WTC11 (cell line): ENCODE measurements around the gene ZNF710. TPM values are rescaled to one million over a fixed set of nuclear protein-coding genes. Genes with fewer than 3 reads are reported as not detected.

Source experiments
- ATAC-seq: fragments of 200-7000 bp; cut with Tn5 transposase; 2 replicates; pipeline ENCODE4 v1.10.0; 2021; ENCODE audit warnings: mild to moderate bottlenecking, moderate library complexity
- CTCF ChIA-PET: fragments of 300-600 bp; sonication (Branson Sonifier 250); formaldehyde crosslinking; loops from one replicate; lab custom pipeline; 2021; ENCODE audit warnings: antibody characterized with exemption; lab: Charles Lee
- POLR2A ChIA-PET: fragments of 350-600 bp; sonication (Branson Sonifier 250); formaldehyde crosslinking; loops from one replicate; lab custom pipeline; 2021; ENCODE audit warnings: antibody characterized with exemption; lab: Charles Lee
- DNase-seq: peaks from one replicate; pipeline ENCODE4 v3.0.0; 2021; ENCODE audit warnings: low spot score
- H3K27ac Mint-ChIP-seq: 2 replicates; pipeline ENCODE4 v1.8.0; 2021; ENCODE audit warnings: mixed read lengths
- H3K27me3 Mint-ChIP-seq: 2 replicates; pipeline ENCODE4 v1.8.0; 2021; ENCODE audit warnings: low read depth, mild to moderate bottlenecking, moderate library complexity, mixed read lengths
- H3K36me3 Mint-ChIP-seq: 2 replicates; pipeline ENCODE4 v1.8.0; 2021; ENCODE audit warnings: mixed read lengths
- H3K4me1 Mint-ChIP-seq: 2 replicates; pipeline ENCODE4 v1.8.0; 2022; ENCODE audit warnings: mixed read lengths
- H3K4me3 Mint-ChIP-seq: 2 replicates; pipeline ENCODE4 v1.8.0; 2021; ENCODE audit warnings: mild to moderate bottlenecking, moderate library complexity, mixed read lengths
- H3K9me3 Mint-ChIP-seq: 2 replicates; pipeline ENCODE4 v1.8.0; 2021; ENCODE audit warnings: mixed read lengths
- AFF4 ChIP-seq: sonication (generic); formaldehyde crosslinking; IDR thresholded peaks from 2 replicates; pipeline ENCODE4 v1.8.1; 2023; ENCODE audit warnings: mild to moderate bottlenecking, missing genetic modification reagents, borderline replicate concordance
- ATF2 ChIP-seq: sonication (generic); formaldehyde crosslinking; IDR thresholded peaks from 2 replicates; pipeline ENCODE4 v1.8.1; 2022; ENCODE audit warnings: low read depth, missing genetic modification reagents, borderline replicate concordance
- ESRRA ChIP-seq: sonication (generic); formaldehyde crosslinking; IDR thresholded peaks from 2 replicates; pipeline ENCODE4 v1.8.1; 2022; ENCODE audit warnings: mild to moderate bottlenecking, missing genetic modification reagents, borderline replicate concordance
- GABPB1 ChIP-seq: sonication (generic); formaldehyde crosslinking; IDR thresholded peaks from 2 replicates; pipeline ENCODE4 v1.8.1; 2023; ENCODE audit warnings: mild to moderate bottlenecking, missing genetic modification reagents
- JAZF1 ChIP-seq: fragments of 250-450 bp; sonication (Bioruptor Pico); IDR thresholded peaks from 2 replicates; pipeline ENCODE4 v1.9.0; 2021; ENCODE audit warnings: moderate library complexity, mild to moderate bottlenecking, inconsistent platforms
- JUN ChIP-seq: sonication (generic); formaldehyde crosslinking; IDR thresholded peaks from 2 replicates; pipeline ENCODE4 v1.8.0; 2023; ENCODE audit warnings: mild to moderate bottlenecking, missing genetic modification reagents
- OVOL2 ChIP-seq: fragments of 250-450 bp; sonication (Bioruptor Pico); IDR thresholded peaks from 2 replicates; pipeline ENCODE4 v1.9.0; 2021; ENCODE audit warnings: mild to moderate bottlenecking, borderline replicate concordance
- RORB ChIP-seq: fragments of 250-450 bp; sonication (Bioruptor Pico); IDR thresholded peaks from 2 replicates; pipeline ENCODE4 v1.9.0; 2021; ENCODE audit warnings: mild to moderate bottlenecking
- SP1 ChIP-seq: sonication (generic); formaldehyde crosslinking; conservative IDR thresholded peaks from 2 replicates; pipeline ENCODE4 v1.8.1; 2022; ENCODE audit warnings: missing genetic modification reagents
- ZNF121 ChIP-seq: sonication (generic); formaldehyde crosslinking; IDR thresholded peaks from 2 replicates; pipeline ENCODE4 v1.8.0; 2023; ENCODE audit warnings: missing genetic modification reagents
- ZNF219 ChIP-seq: sonication (generic); formaldehyde crosslinking; IDR thresholded peaks from 2 replicates; pipeline ENCODE4 v1.8.0; 2023; ENCODE audit warnings: missing genetic modification reagents, mild to moderate bottlenecking, borderline replicate concordance
- ZNF281 ChIP-seq: sonication (generic); formaldehyde crosslinking; IDR thresholded peaks from 2 replicates; pipeline ENCODE4 v1.8.0; 2023; ENCODE audit warnings: mild to moderate bottlenecking, missing genetic modification reagents
- ZNF532 ChIP-seq: fragments of 250-450 bp; sonication (Bioruptor Pico); IDR thresholded peaks from 2 replicates; pipeline ENCODE4 v1.9.0; 2021; ENCODE audit warnings: mild to moderate bottlenecking, borderline replicate concordance
- total RNA-seq: library from RNA; stranded (reverse); gene quantifications from 3 replicates; pipeline ENCODE4 v1.2.3, GENCODE V29; 2021
- TF ChIP-seq, protein P1 (sequence below): fragments of 250-450 bp; sonication (Bioruptor Pico); IDR thresholded peaks from 2 replicates; pipeline ENCODE4 v1.8.0; 2021; ENCODE audit warnings: mild to moderate bottlenecking
- TF ChIP-seq, protein P2 (sequence below): sonication (generic); formaldehyde crosslinking; IDR thresholded peaks from 2 replicates; pipeline ENCODE4 v1.8.1; 2023; ENCODE audit warnings: mild to moderate bottlenecking, missing genetic modification reagents, moderate library complexity

The ZNF710 gene
- total RNA-seq, 1 experiment from 2014 or later = 25.9 TPM

GRCh38 chr15:90106522-90107117, 105.5 kb downstream of the ZNF710 start:
- ATAC-seq = no peak
- peaks cover 32% of the 10 kb centered on the region for H3K27me3 Mint-ChIP-seq
- ChIA-PET CTCF (interaction anchor here (0.7 to 1.5 kb wide), 6 partner anchors 15 to 230 kb away, joined by 3 to 5 read pairs (median 3); no protein-coding TSS in a partner anchor), POLR2A (interaction anchor here (0.7 kb wide), 1 partner anchor 46 kb away, joined by 4 read pairs; no protein-coding TSS in a partner anchor)
- H3K27ac Mint-ChIP-seq = no peak overlapping the region
- no peaks in the 10 kb centered on the region for H3K9me3 Mint-ChIP-seq
- H3K4me1 Mint-ChIP-seq = peaks cover 19% of the 10 kb centered on the region
- H3K4me3 Mint-ChIP-seq = no peak overlapping the region
- H3K36me3 Mint-ChIP-seq = no peaks in the 10 kb centered on the region
- no peak for DNase-seq
- TF ChIP-seq SP1 (CRISPR knock-in tag) = no peak
- TF ChIP-seq AFF4 = no peak
- no peak for TF ChIP-seq RORB
- TF ChIP-seq ZNF121 = no peak
- TF ChIP-seq JAZF1 = no peak
- TF ChIP-seq ZNF219 = no peak
- TF ChIP-seq, protein P1, sequence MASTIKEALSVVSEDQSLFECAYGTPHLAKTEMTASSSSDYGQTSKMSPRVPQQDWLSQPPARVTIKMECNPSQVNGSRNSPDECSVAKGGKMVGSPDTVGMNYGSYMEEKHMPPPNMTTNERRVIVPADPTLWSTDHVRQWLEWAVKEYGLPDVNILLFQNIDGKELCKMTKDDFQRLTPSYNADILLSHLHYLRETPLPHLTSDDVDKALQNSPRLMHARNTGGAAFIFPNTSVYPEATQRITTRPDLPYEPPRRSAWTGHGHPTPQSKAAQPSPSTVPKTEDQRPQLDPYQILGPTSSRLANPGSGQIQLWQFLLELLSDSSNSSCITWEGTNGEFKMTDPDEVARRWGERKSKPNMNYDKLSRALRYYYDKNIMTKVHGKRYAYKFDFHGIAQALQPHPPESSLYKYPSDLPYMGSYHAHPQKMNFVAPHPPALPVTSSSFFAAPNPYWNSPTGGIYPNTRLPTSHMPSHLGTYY (CRISPR knock-in tag) = no peak
- TF ChIP-seq, protein P2, sequence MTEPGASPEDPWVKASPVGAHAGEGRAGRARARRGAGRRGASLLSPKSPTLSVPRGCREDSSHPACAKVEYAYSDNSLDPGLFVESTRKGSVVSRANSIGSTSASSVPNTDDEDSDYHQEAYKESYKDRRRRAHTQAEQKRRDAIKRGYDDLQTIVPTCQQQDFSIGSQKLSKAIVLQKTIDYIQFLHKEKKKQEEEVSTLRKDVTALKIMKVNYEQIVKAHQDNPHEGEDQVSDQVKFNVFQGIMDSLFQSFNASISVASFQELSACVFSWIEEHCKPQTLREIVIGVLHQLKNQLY (CRISPR knock-in tag) = no peak
- no peak for TF ChIP-seq ESRRA (CRISPR knock-in tag)
- no peak for TF ChIP-seq ZNF532 (CRISPR knock-in tag)
- TF ChIP-seq JUN (CRISPR knock-in tag) = no peak
- TF ChIP-seq ATF2 = no peak
- TF ChIP-seq OVOL2 = no peak
- TF ChIP-seq ZNF281 (CRISPR knock-in tag) = no peak
- no peak for TF ChIP-seq GABPB1 (CRISPR knock-in tag)
